ENCODE measurements around the gene GRIK3.

GRCh38 chr1:37069406-37069805 lies 35.1 kb upstream of the GRIK3 start:
- TF ChIP-seq CTCF (IDR thresholded peaks at IDR 0.05; ENCODE audit: low read depth, low read length), result no peak
- no peak for TF ChIP-seq EZH2phosphoT487 (IDR thresholded peaks at IDR 0.05; ENCODE audit: low read depth)
